K562 (cell line): ENCODE data around the gene MEX3D. TPM values are rescaled to one million over a fixed set of nuclear protein-coding genes. Genes with fewer than 3 reads are reported as not detected.

Experiments used
- ATAC-seq: fragments of 200-7000 bp; cut with Tn5 transposase; 3 replicates; pipeline ENCODE4 v1.9.1; 2020; ENCODE audit warnings: moderate library complexity
- BruUV-seq: library from RNA; stranded (reverse); fragments of 400-500 nt; replicated peaks from 2 replicates; lab custom pipeline; 2021; lab: Mats Ljungman, UMichigan
- CTCF ChIA-PET: fragments of 300-600 bp; formaldehyde crosslinking; extraction: SDS; loops from one replicate; lab custom pipeline; 2021; ENCODE audit warnings: low intra/inter-chr PET ratio; lab: Yijun Ruan, JAX
- POLR2A ChIA-PET: fragments of 300-600, 350-650 bp; sonication (Branson Sonifier 250); formaldehyde crosslinking; extraction: SDS; loops from one replicate; lab custom pipeline; 2021; ENCODE audit warnings: antibody characterized with exemption, inconsistent platforms; lab: Yijun Ruan, JAX
- DNase-seq, 4 experiments: peaks; one replicate each; pipeline versions ENCODE4 v3.0.0 to v3.0.0-alpha.2; 2011 to 2018; ENCODE audit warnings: low spot score in 3 of 4, mixed read lengths in 3 of 4; ENCODE audit errors: extremely low read depth in 1 of 4
- FAIRE-seq: peaks from 2 replicates; lab custom pipeline; 2011; peaks lifted over from hg19 to GRCh38; lab: Jason Lieb, UNC
- H2AFZ ChIP-seq: 2 replicates; pipeline ENCODE4 v1.6.0; 2011; ENCODE audit warnings: low read depth, low read length, control low read depth, inconsistent platforms
- H3K27ac ChIP-seq: fragments of 200-600 bp; 3 replicates; pipeline ENCODE4 v1.8.0; 2011; ENCODE audit warnings: low read depth, mild to moderate bottlenecking, control low read depth, inconsistent platforms, low read length, moderate library complexity, mixed read lengths; ENCODE audit errors: extremely low read depth
- H3K27me3 ChIP-seq, 2 experiments: fragments of 300-600 bp in 1 of 2; 2 replicates in 1 of 2; 3 replicates in 1 of 2; pipeline versions ENCODE4 v1.6.0 to v1.8.0; 2011; ENCODE audit warnings: inconsistent platforms in 2 of 2, low read length in 2 of 2, mild to moderate bottlenecking in 1 of 2, mixed read lengths in 1 of 2, moderate library complexity in 1 of 2; ENCODE audit not compliant: control insufficient read depth in 2 of 2, insufficient read depth in 2 of 2
- H3K36me3 ChIP-seq: fragments of 300-600 bp; 3 replicates; pipeline ENCODE4 v1.8.0; 2011; ENCODE audit warnings: mild to moderate bottlenecking, low read length, inconsistent platforms; ENCODE audit not compliant: control insufficient read depth, insufficient read depth
- H3K4me1 ChIP-seq, 2 experiments: fragments of 200-600 bp in 1 of 2; replicated peaks in 1 of 2; 2 replicates in 1 of 2; 3 replicates in 1 of 2; pipeline versions ENCODE4 v1.5.1 to v1.8.0; 2011; ENCODE audit warnings: inconsistent platforms in 2 of 2, low read length in 2 of 2, mild to moderate bottlenecking in 1 of 2, mixed read lengths in 1 of 2, moderate library complexity in 1 of 2; ENCODE audit not compliant: control insufficient read depth in 2 of 2, insufficient read depth in 2 of 2
- H3K4me2 ChIP-seq: 2 replicates; pipeline ENCODE4 v1.6.1; 2011; ENCODE audit warnings: low read length, control low read depth, inconsistent platforms, mixed read lengths; ENCODE audit not compliant: insufficient read depth
- H3K4me3 ChIP-seq: fragments of 200-600 bp; sonication (generic), shearing (Covaris generic); 2 replicates; pipeline ENCODE4 v1.5.1; 2016; ENCODE audit warnings: control low read depth, inconsistent platforms
- H3K79me2 ChIP-seq: fragments of 200-600 bp; 3 replicates; pipeline ENCODE4 v1.8.0; 2011; ENCODE audit warnings: low read length, inconsistent platforms; ENCODE audit not compliant: control insufficient read depth, insufficient read depth
- H3K9ac ChIP-seq, 2 experiments: 2 replicates each; pipeline versions ENCODE4 v1.6.0 to v1.6.1; 2011; ENCODE audit warnings: low read depth in 2 of 2, low read length in 2 of 2, control low read depth in 1 of 2, inconsistent platforms in 1 of 2, mild to moderate bottlenecking in 1 of 2, mixed read lengths in 1 of 2; ENCODE audit not compliant: insufficient read depth in 1 of 2
- H3K9me1 ChIP-seq: one replicate; pipeline ENCODE4 v1.6.0; 2011; ENCODE audit warnings: inconsistent platforms, mild to moderate bottlenecking, low read length, moderate library complexity; ENCODE audit not compliant: control insufficient read depth, insufficient read depth
- H3K9me3 ChIP-seq: replicated peaks from 2 replicates; pipeline ENCODE4 v1.5.1; 2011; ENCODE audit warnings: low read depth, low read length, inconsistent platforms; ENCODE audit not compliant: control insufficient read depth, insufficient read depth
- H4K20me1 ChIP-seq: replicated peaks from 2 replicates; pipeline ENCODE4 v1.6.1; 2011; ENCODE audit warnings: low read length, inconsistent platforms, mixed read lengths; ENCODE audit not compliant: control insufficient read depth, insufficient read depth
- BCL6 ChIP-seq: fragments of 250-450 bp; sonication (Bioruptor Pico); IDR thresholded peaks from 2 replicates; pipeline ENCODE4 v1.4.0; 2020
- MEIS2 ChIP-seq: fragments of 450-650 bp; IDR thresholded peaks from 2 replicates; pipeline ENCODE4 v1.6.1; 2014; ENCODE audit warnings: mild to moderate bottlenecking; ENCODE audit not compliant: partially characterized antibody
- NFYB ChIP-seq: IDR thresholded peaks from 2 replicates; pipeline ENCODE4 v1.6.1; 2011; ENCODE audit warnings: mild to moderate bottlenecking, moderate library complexity; ENCODE audit not compliant: insufficient read length; ENCODE audit errors: extremely low read depth
- ZC3H8 ChIP-seq: fragments of 450-650 bp; IDR thresholded peaks from 2 replicates; pipeline ENCODE4 v1.6.1; 2017
- ZNF3 ChIP-seq: fragments of 250-450 bp; sonication (Bioruptor Pico); IDR thresholded peaks from 2 replicates; pipeline ENCODE4 v1.5.0; 2021; ENCODE audit warnings: mild to moderate bottlenecking, moderate library complexity
- ZNF41 ChIP-seq: fragments of 250-450 bp; sonication (Bioruptor Pico); conservative IDR thresholded peaks from 2 replicates; pipeline ENCODE4 v1.4.0; 2020; ENCODE audit warnings: mild to moderate bottlenecking
- WGBS: fragments of 100-300 bp; shearing (Covaris generic); methylation state at CpG from one replicate; pipeline ENCODE4 v1.1.6; 2016; ENCODE audit warnings: low coverage, mixed read lengths; ENCODE audit not compliant: insufficient coverage; ENCODE audit errors: missing lambda C conversion rate; 5-methylcytosine and 5-hydroxymethylcytosine counted together
- in situ Hi-C: fragments of 300-500 bp; cut with MboI; formaldehyde crosslinking; loops from 4 replicates; pipeline ENCODE4 v1.15.0; 2018; ENCODE audit warnings: inconsistent platforms, mixed read lengths
- intact Hi-C: fragments of 100-400 bp; cut with micrococcal nuclease; formaldehyde crosslinking; loops from 2 replicates; pipeline ENCODE4 v1.14.2; 2022
- polyA plus RNA-seq, 8 experiments: library from polyadenylated mRNA; depleted of rRNA in 4 of 8; stranded (reverse) in 5 of 8; unstranded in 3 of 8; fragments of >200 nt; fragmentation: Nextera tagmentation in 2 of 8; fragmentation: Illumina TruSeq in 1 of 8; extraction: Ambion mirVana in 2 of 8; extraction: Trizol in 1 of 8; gene quantifications; 2 replicates each; pipeline versions ENCODE4 v1.2.1 to v1.2.3, GENCODE V29; 2011 to 2014; ENCODE audit warnings: inconsistent platforms in 1 of 8, missing spikeins in 1 of 8
- total RNA-seq, 7 experiments: library from RNA; depleted of rRNA in 6 of 7; stranded (reverse); fragments of >200 nt in 6 of 7; fragmentation: Illumina TruSeq in 2 of 7; extraction: Trizol in 2 of 7; gene quantifications; 2 replicates each; pipeline versions ENCODE4 v1.2.1 to v1.2.3, GENCODE V29; 2011 to 2021; ENCODE audit warnings: low replicate concordance in 1 of 7
- TF ChIP-seq, protein P1 (sequence below): sonication (generic); formaldehyde crosslinking; IDR thresholded peaks from 2 replicates; pipeline ENCODE4 v1.5.0; 2020; ENCODE audit warnings: missing genetic modification reagents
- TF ChIP-seq, protein P2 (sequence below): fragments of 450-650 bp; formaldehyde crosslinking; IDR thresholded peaks from 2 replicates; pipeline ENCODE4 v1.4.0; 2020; ENCODE audit warnings: mild to moderate bottlenecking, mixed read lengths

MEX3D gene
- total and polyA plus RNA-seq, 9 of the 15 experiments (the other 6 are each of a cell fraction or from before 2014, with no cell fraction given) = 1.7 to 39.3 (median 5.7) TPM

- TF ChIP-seq NFYB = no peak
- no peak for TF ChIP-seq BCL6 (CRISPR knock-in tag)
Observed at GRCh38 chr19:1534972-1535371, 33.2 kb downstream of the MEX3D start (continued).

- no peak for ATAC-seq
Observed at GRCh38 chr19:1533510-1534150, 34.5 kb downstream of the MEX3D start.

More at GRCh38 chr19:1533510-1534150, 34.5 kb downstream of the MEX3D start:
- no TSS peak for BruUV-seq
- DNase-seq (no peak), FAIRE-seq (no peak)
- intact Hi-C loops (no loop called here), in situ Hi-C loops (no loop called here)
- Histone ChIP-seq H3K79me2 (no peaks in the 10 kb centered on the region), H3K4me1 (peaks cover 0 to 22% of the 10 kb centered on the region in 2 experiments; a peak in 2 of 5 replicates), H4K20me1 (no peaks in the 10 kb centered on the region), H3K36me3 (no peaks in the 10 kb centered on the region), H3K27me3 (peaks cover 9 to 27% of the 10 kb centered on the region in 2 experiments; a peak in 2 of 5 replicates), H3K9ac (no peak overlapping the region), H3K4me3 (no peak overlapping the region), H3K4me2 (no peak overlapping the region), H3K27ac (no peak overlapping the region), H3K9me3 (no peaks in the 10 kb centered on the region), H2AFZ (no peak overlapping the region)
- POLR2A ChIA-PET = interaction anchor here (0.7 kb wide), 1 partner anchor 9 kb away, joined by 4 read pairs; no protein-coding TSS in a partner anchor
- 33% methylated on average over 8 of the region's 23 CpGs for WGBS
- TF ChIP-seq ZNF41 (CRISPR knock-in tag) = no peak
- no peak for TF ChIP-seq ZNF3 (CRISPR knock-in tag)
- TF ChIP-seq, protein P1, sequence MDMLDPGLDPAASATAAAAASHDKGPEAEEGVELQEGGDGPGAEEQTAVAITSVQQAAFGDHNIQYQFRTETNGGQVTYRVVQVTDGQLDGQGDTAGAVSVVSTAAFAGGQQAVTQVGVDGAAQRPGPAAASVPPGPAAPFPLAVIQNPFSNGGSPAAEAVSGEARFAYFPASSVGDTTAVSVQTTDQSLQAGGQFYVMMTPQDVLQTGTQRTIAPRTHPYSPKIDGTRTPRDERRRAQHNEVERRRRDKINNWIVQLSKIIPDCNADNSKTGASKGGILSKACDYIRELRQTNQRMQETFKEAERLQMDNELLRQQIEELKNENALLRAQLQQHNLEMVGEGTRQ = peak; percentile 57
- TF ChIP-seq, protein P2, sequence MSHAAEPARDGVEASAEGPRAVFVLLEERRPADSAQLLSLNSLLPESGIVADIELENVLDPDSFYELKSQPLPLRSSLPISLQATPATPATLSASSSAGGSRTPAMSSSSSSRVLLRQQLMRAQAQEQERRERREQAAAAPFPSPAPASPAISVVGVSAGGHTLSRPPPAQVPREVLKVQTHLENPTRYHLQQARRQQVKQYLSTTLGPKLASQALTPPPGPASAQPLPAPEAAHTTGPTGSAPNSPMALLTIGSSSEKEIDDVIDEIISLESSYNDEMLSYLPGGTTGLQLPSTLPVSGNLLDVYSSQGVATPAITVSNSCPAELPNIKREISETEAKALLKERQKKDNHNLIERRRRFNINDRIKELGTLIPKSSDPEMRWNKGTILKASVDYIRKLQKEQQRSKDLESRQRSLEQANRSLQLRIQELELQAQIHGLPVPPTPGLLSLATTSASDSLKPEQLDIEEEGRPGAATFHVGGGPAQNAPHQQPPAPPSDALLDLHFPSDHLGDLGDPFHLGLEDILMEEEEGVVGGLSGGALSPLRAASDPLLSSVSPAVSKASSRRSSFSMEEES (CRISPR knock-in tag) = peak; percentile 30; the same call in 1 of the 2 replicates
- TF ChIP-seq ZC3H8 = no peak
- no peak for TF ChIP-seq MEIS2
- TF ChIP-seq, all 486 proteins: peak for 2
- H3K9me1 ChIP-seq = no peaks in the 10 kb centered on the region
- CTCF ChIA-PET = no interaction called here
